SU-DHL-6 (cell line): ENCODE results near the gene DAPP1.

ENCODE experiments used
- H2AFZ ChIP-seq: fragments of 200-600 bp; sonication (generic); 2 replicates; pipeline ENCODE4 v1.6.1; 2014; ENCODE audit warnings: low read depth, mild to moderate bottlenecking, moderate library complexity, mixed read lengths, antibody characterized with exemption, low read length; ENCODE audit not compliant: severe bottlenecking
- H3F3A ChIP-seq: fragments of 200-600 bp; shearing (Covaris generic); 2 replicates; pipeline ENCODE4 v1.6.0; 2016; ENCODE audit warnings: antibody characterized with exemption, mild to moderate bottlenecking; ENCODE audit not compliant: insufficient read depth
- H3K27ac ChIP-seq: fragments of 200-600 bp; sonication (generic); 2 replicates; pipeline ENCODE4 v1.5.1; 2016; ENCODE audit warnings: low read depth, mild to moderate bottlenecking, low read length, moderate library complexity, mixed read lengths
- H3K27me3 ChIP-seq: fragments of 200-600 bp; sonication (generic), shearing (Covaris generic); 2 replicates; pipeline ENCODE4 v1.6.0; 2014; ENCODE audit warnings: mild to moderate bottlenecking, low read length
- H3K36me3 ChIP-seq: fragments of 200-600 bp; sonication (generic); 2 replicates; pipeline ENCODE4 v1.6.1; 2014; ENCODE audit warnings: mild to moderate bottlenecking, low read length, mixed read lengths
- H3K4me2 ChIP-seq: fragments of 300-600, 200-600 bp; shearing (Covaris generic), sonication (generic); 2 replicates; pipeline ENCODE4 v1.6.0; 2014; ENCODE audit warnings: low read length, low read depth, mild to moderate bottlenecking; ENCODE audit not compliant: poor library complexity, severe bottlenecking
- H3K4me3 ChIP-seq: fragments of 200-600 bp; sonication (generic); 2 replicates; pipeline ENCODE4 v1.5.1; 2014; ENCODE audit warnings: antibody characterized with exemption, low read length, mild to moderate bottlenecking, mixed read lengths; ENCODE audit not compliant: insufficient read depth, poor library complexity, severe bottlenecking
- H3K79me2 ChIP-seq: fragments of 200-600 bp; sonication (generic); 2 replicates; pipeline ENCODE4 v1.6.1; 2014; ENCODE audit warnings: mild to moderate bottlenecking, low read length, moderate library complexity; ENCODE audit not compliant: insufficient read depth
- H3K9ac ChIP-seq: fragments of 200-600 bp; sonication (generic); 2 replicates; pipeline ENCODE4 v1.7.0; 2014; ENCODE audit warnings: mild to moderate bottlenecking, low read length
- H3K9me2 ChIP-seq: fragments of 200-600 bp; sonication (generic); replicated peaks from 2 replicates; pipeline ENCODE4 v1.6.1; 2014; ENCODE audit warnings: low read length; ENCODE audit not compliant: insufficient read depth
- H3K9me3 ChIP-seq: fragments of 200-600 bp; sonication (generic); 2 replicates; pipeline ENCODE4 v1.6.1; 2014; ENCODE audit warnings: low read length, mixed read lengths; ENCODE audit not compliant: insufficient read depth
- H4K20me1 ChIP-seq: fragments of 200-600 bp; sonication (generic); 2 replicates; pipeline ENCODE4 v1.6.1; 2014; ENCODE audit warnings: low read depth, mild to moderate bottlenecking, antibody characterized with exemption, low read length, moderate library complexity, mixed read lengths
- EZH2phosphoT487 ChIP-seq: fragments of 200-600 bp; sonication (generic), shearing (Covaris generic); conservative IDR thresholded peaks from 2 replicates; pipeline ENCODE4 v1.6.1; 2018; ENCODE audit warnings: mild to moderate bottlenecking, antibody characterized with exemption, low read length, moderate library complexity, mixed read lengths
- TF ChIP-seq, protein P1 (sequence below): fragments of 200-600 bp; sonication (generic); IDR thresholded peaks from one replicate; pipeline ENCODE4 v1.5.1; 2017; ENCODE audit warnings: antibody characterized with exemption, mild to moderate bottlenecking, low read length, moderate library complexity; ENCODE audit not compliant: insufficient read depth, poor library complexity, severe bottlenecking

Gene DAPP1

DNA sequence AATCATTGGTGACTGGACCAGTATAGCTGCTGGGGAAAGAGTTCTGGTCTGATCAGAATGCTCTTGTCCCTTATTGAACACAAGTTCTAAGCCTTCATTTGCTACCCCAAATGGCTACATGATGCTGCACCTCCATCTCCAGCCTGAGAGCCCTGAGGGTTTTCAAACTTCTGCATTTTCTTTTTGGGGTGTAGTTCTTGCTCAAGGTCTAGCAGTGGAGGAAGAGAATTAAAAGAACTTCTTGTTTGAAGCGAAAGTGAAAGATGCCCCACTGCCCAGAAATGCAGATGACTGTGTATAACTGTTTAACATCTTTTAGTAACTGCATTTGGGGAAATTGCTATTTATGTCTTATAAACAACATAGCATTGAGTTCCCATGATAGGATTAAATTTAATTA lies 39.1 kb downstream of the DAPP1 start:
- Histone ChIP-seq H3K27me3 (no peaks in the 10 kb centered on the region), H2AFZ (no peak overlapping the region), H3K9ac (no peak overlapping the region), H3K4me2 (no peak overlapping the region), H3K9me2 (no peaks in the 10 kb centered on the region), H3K4me3 (no peak overlapping the region), H3F3A (no peaks in the 10 kb centered on the region), H3K36me3 (no peaks in the 10 kb centered on the region; the same call in 1 of the 2 replicates), H3K27ac (no peak overlapping the region), H3K9me3 (no peaks in the 10 kb centered on the region), H3K79me2 (no peaks in the 10 kb centered on the region), H4K20me1 (no peaks in the 10 kb centered on the region)
- TF ChIP-seq, protein P1, sequence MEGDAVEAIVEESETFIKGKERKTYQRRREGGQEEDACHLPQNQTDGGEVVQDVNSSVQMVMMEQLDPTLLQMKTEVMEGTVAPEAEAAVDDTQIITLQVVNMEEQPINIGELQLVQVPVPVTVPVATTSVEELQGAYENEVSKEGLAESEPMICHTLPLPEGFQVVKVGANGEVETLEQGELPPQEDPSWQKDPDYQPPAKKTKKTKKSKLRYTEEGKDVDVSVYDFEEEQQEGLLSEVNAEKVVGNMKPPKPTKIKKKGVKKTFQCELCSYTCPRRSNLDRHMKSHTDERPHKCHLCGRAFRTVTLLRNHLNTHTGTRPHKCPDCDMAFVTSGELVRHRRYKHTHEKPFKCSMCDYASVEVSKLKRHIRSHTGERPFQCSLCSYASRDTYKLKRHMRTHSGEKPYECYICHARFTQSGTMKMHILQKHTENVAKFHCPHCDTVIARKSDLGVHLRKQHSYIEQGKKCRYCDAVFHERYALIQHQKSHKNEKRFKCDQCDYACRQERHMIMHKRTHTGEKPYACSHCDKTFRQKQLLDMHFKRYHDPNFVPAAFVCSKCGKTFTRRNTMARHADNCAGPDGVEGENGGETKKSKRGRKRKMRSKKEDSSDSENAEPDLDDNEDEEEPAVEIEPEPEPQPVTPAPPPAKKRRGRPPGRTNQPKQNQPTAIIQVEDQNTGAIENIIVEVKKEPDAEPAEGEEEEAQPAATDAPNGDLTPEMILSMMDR, result no peak
- TF ChIP-seq EZH2phosphoT487, result no peak

- Histone ChIP-seq H3K4me3 (no peak overlapping the region), H2AFZ (no peak overlapping the region), H3K79me2 (no peaks in the 10 kb centered on the region), H3K36me3 (no peaks in the 10 kb centered on the region; the same call in 1 of the 2 replicates), H3K27ac (no peak overlapping the region), H3K9ac (no peak overlapping the region), H3K9me3 (no peaks in the 10 kb centered on the region), H3K4me2 (no peak overlapping the region), H3K9me2 (no peaks in the 10 kb centered on the region), H4K20me1 (no peaks in the 10 kb centered on the region), H3F3A (no peaks in the 10 kb centered on the region), H3K27me3 (no peaks in the 10 kb centered on the region)
- TF ChIP-seq, protein P1, result no peak
- TF ChIP-seq EZH2phosphoT487, result no peak
Observed at GRCh38 chr4:99856166-99856565, 39.5 kb downstream of the DAPP1 start.

- no peaks in the 10 kb centered on the region for H3K27me3 ChIP-seq
- no peaks in the 10 kb centered on the region for H3F3A ChIP-seq
- no peak overlapping the region for H3K27ac ChIP-seq
- H3K36me3 ChIP-seq, result no peaks in the 10 kb centered on the region; the same call in 1 of the 2 replicates
- H3K79me2 ChIP-seq, result no peaks in the 10 kb centered on the region
- H2AFZ ChIP-seq, result no peak overlapping the region
- no peaks in the 10 kb centered on the region for H3K9me2 ChIP-seq
- no peaks in the 10 kb centered on the region for H3K9me3 ChIP-seq
- H3K4me2 ChIP-seq, result no peak overlapping the region
- no peaks in the 10 kb centered on the region for H4K20me1 ChIP-seq
- H3K9ac ChIP-seq, result no peak overlapping the region
- no peak for TF ChIP-seq EZH2phosphoT487
- TF ChIP-seq, protein P1, result no peak
- no peak overlapping the region for H3K4me3 ChIP-seq
Observed at GRCh38 chr4:99857307-99857706, 40.7 kb downstream of the DAPP1 start.

GRCh38 chr4:99859618-99860017 lies 43.0 kb downstream of the DAPP1 start:
- Histone ChIP-seq H3K27me3 (no peaks in the 10 kb centered on the region), H2AFZ (no peak overlapping the region), H4K20me1 (no peaks in the 10 kb centered on the region), H3K4me3 (no peak overlapping the region), H3K79me2 (no peaks in the 10 kb centered on the region), H3K9me3 (no peaks in the 10 kb centered on the region), H3F3A (no peaks in the 10 kb centered on the region), H3K4me2 (no peak overlapping the region), H3K9me2 (no peaks in the 10 kb centered on the region), H3K27ac (no peak overlapping the region), H3K36me3 (no peaks in the 10 kb centered on the region; the same call in 1 of the 2 replicates), H3K9ac (no peak overlapping the region)
- TF ChIP-seq EZH2phosphoT487, result no peak
- TF ChIP-seq, protein P1, result no peak
